GM12878 (cell line): ENCODE measurements around the gene PLD3.

Experiments used
- CTCF ChIP-seq, 3 experiments: IDR thresholded peaks in 2 of 3; conservative IDR thresholded peaks in 1 of 3; 2 replicates each; pipeline ENCODE4 v1.5.1; 2011; ENCODE audit warnings: low read depth in 3 of 3, low read length in 3 of 3, mild to moderate bottlenecking in 3 of 3, control low read depth in 2 of 3, moderate library complexity in 2 of 3, inconsistent platforms in 1 of 3, mixed read lengths in 1 of 3; ENCODE audit not compliant: control insufficient read depth in 2 of 3, insufficient read depth in 1 of 3; ENCODE audit errors: extremely low read depth in 1 of 3
- EZH2 ChIP-seq: IDR thresholded peaks from 2 replicates; pipeline ENCODE4 v1.6.1; 2012; ENCODE audit warnings: low read depth, mild to moderate bottlenecking, control low read depth, inconsistent platforms, low read length, borderline replicate concordance; ENCODE audit not compliant: control insufficient read depth
- HDAC6 ChIP-seq: fragments of 200-600 bp; sonication (generic); IDR thresholded peaks from one replicate; pipeline ENCODE4 v1.8.0; 2017; ENCODE audit warnings: antibody characterized with exemption; ENCODE audit not compliant: unreplicated experiment
- POLR2A ChIP-seq: IDR thresholded peaks from 2 replicates; pipeline ENCODE4 v1.6.1; 2011; ENCODE audit warnings: low read depth, mild to moderate bottlenecking, low read length
- POLR2AphosphoS5 ChIP-seq: IDR thresholded peaks from 2 replicates; pipeline ENCODE4 v1.6.1; 2011; ENCODE audit warnings: mild to moderate bottlenecking, low read length, inconsistent platforms
- SMC3 ChIP-seq: IDR thresholded peaks from 2 replicates; pipeline ENCODE4 v1.6.1; 2011; ENCODE audit warnings: low read length, improper control_type of control experiment, borderline replicate concordance
- TAF1 ChIP-seq: IDR thresholded peaks from 2 replicates; pipeline ENCODE4 v1.6.1; 2011; ENCODE audit warnings: mild to moderate bottlenecking, low read depth, low read length, borderline replicate concordance
- TCF7 ChIP-seq: IDR thresholded peaks from 2 replicates; pipeline ENCODE4 v1.6.1; 2014; ENCODE audit warnings: antibody characterized with exemption, borderline replicate concordance
- USF1 ChIP-seq: IDR thresholded peaks from 2 replicates; pipeline ENCODE4 v1.6.1; 2011; ENCODE audit warnings: borderline replicate concordance, low read depth, mild to moderate bottlenecking, moderate library complexity, mixed read lengths, low read length; ENCODE audit not compliant: insufficient read depth; ENCODE audit errors: extremely low read length
- YY1 ChIP-seq: IDR thresholded peaks from 2 replicates; pipeline ENCODE4 v1.6.1; 2011; ENCODE audit warnings: low read depth, mild to moderate bottlenecking, low read length

- TF ChIP-seq SMC3 = no peak
- no peak for TF ChIP-seq TCF7
- no peak for TF ChIP-seq TAF1
- no peak for TF ChIP-seq HDAC6
- TF ChIP-seq CTCF (IDR thresholded peaks at IDR 0.05 in 2 of 3, conservative IDR thresholded peaks at IDR 0.05 in 1 of 3; ENCODE audit: control insufficient read depth in 2 of 3, extremely low read depth in 1 of 3, insufficient read depth in 1 of 3, low read depth in 3 of 3, low read length in 3 of 3) = no peak
- no peak for TF ChIP-seq EZH2
- TF ChIP-seq POLR2AphosphoS5 = no peak
- TF ChIP-seq POLR2A = no peak
- no peak for TF ChIP-seq YY1
- no peak for TF ChIP-seq USF1
Observed at GRCh38 chr19:40387155-40387554, 38.7 kb downstream of the PLD3 start.
